Body of pancreas (tissue), 4 donors: Measurements from ENCODE around the gene PIP5K1B.

Source experiments
- POLR2A ChIP-seq, 3 donors: fragments of 450-650 bp; IDR thresholded peaks; one replicate each; pipeline ENCODE4 v1.6.1; 2016; ENCODE audit warnings: antibody characterized with exemption in 3 of 3, mild to moderate bottlenecking in 2 of 3
- TF ChIP-seq, protein P1 (sequence below), 7 experiments: fragments of 450-650 bp in 4 of 7; fragments of 200-600 bp in 3 of 7; sonication (generic) in 3 of 7; IDR thresholded peaks; one replicate each; pipeline ENCODE4 v1.5.1; 2016 to 2019; ENCODE audit warnings: antibody characterized with exemption in 7 of 7

DNA sequence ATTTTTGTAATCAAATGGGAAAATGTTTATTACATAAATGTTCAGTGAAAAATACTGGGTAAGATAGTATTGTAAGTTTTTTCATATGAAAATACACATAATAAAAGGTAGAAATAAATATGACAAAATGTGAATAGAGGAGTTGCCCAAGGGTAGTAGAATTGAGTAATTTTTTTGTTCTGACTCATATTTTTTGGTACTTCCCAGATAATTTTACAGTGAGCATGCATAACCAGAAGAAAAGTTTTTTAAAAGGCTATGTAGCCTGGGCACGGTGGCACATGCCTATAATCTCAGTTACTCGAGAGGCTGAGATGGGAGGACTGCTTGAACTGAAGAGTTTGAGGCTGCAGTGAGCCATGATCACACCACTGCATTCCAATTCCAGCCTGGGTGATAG, 116.9 kb downstream of the PIP5K1B start:
- TF ChIP-seq, protein P1, sequence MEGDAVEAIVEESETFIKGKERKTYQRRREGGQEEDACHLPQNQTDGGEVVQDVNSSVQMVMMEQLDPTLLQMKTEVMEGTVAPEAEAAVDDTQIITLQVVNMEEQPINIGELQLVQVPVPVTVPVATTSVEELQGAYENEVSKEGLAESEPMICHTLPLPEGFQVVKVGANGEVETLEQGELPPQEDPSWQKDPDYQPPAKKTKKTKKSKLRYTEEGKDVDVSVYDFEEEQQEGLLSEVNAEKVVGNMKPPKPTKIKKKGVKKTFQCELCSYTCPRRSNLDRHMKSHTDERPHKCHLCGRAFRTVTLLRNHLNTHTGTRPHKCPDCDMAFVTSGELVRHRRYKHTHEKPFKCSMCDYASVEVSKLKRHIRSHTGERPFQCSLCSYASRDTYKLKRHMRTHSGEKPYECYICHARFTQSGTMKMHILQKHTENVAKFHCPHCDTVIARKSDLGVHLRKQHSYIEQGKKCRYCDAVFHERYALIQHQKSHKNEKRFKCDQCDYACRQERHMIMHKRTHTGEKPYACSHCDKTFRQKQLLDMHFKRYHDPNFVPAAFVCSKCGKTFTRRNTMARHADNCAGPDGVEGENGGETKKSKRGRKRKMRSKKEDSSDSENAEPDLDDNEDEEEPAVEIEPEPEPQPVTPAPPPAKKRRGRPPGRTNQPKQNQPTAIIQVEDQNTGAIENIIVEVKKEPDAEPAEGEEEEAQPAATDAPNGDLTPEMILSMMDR (IDR thresholded peaks at IDR 0.05) = no peak
- TF ChIP-seq POLR2A (IDR thresholded peaks at IDR 0.05) = no peak
